Neuronal stem cell (in vitro differentiated cells): Measurements from ENCODE around the gene CPPED1.

ENCODE experiments used
- DNase-seq: peaks from one replicate; pipeline ENCODE4 v3.0.0-alpha.2; 2013; ENCODE audit warnings: low spot score
- H2AFZ ChIP-seq: one replicate; pipeline ENCODE4 v1.6.1; 2013; ENCODE audit warnings: mild to moderate bottlenecking, low read length, inconsistent platforms
- H2AK5ac ChIP-seq: 2 replicates; pipeline ENCODE4 v1.6.1; 2013; ENCODE audit warnings: low read depth, mild to moderate bottlenecking, inconsistent platforms, low read length, moderate library complexity, mixed read lengths
- H2BK120ac ChIP-seq: 2 replicates; pipeline ENCODE4 v1.6.1; 2013; ENCODE audit warnings: low read depth, mild to moderate bottlenecking, inconsistent platforms, low read length, moderate library complexity, mixed read lengths
- H2BK12ac ChIP-seq: one replicate; pipeline ENCODE4 v1.6.1; 2013; ENCODE audit warnings: low read length, inconsistent platforms
- H2BK15ac ChIP-seq: 2 replicates; pipeline ENCODE4 v1.6.1; 2013; ENCODE audit warnings: mild to moderate bottlenecking, low read length, inconsistent platforms, mixed read lengths
- H2BK5ac ChIP-seq: one replicate; pipeline ENCODE4 v1.6.1; 2013; ENCODE audit warnings: inconsistent platforms, mild to moderate bottlenecking, low read length, moderate library complexity
- H3K14ac ChIP-seq: one replicate; pipeline ENCODE4 v1.6.1; 2013; ENCODE audit warnings: low read length, inconsistent platforms
- H3K18ac ChIP-seq: 2 replicates; pipeline ENCODE4 v1.6.1; 2013; ENCODE audit warnings: low read length, inconsistent platforms
- H3K23ac ChIP-seq: 2 replicates; pipeline ENCODE4 v1.6.1; 2013; ENCODE audit warnings: low read depth, mild to moderate bottlenecking, mixed read lengths, low read length, inconsistent platforms; ENCODE audit not compliant: poor library complexity
- H3K27ac ChIP-seq: replicated peaks from 3 replicates; pipeline ENCODE4 v1.5.1; 2013; ENCODE audit warnings: low read length, inconsistent platforms
- H3K27me3 ChIP-seq, 3 experiments: 2 replicates each; pipeline ENCODE4 v1.6.1; 2013; ENCODE audit warnings: low read length in 3 of 3, mild to moderate bottlenecking in 2 of 3, inconsistent platforms in 1 of 3, low read depth in 1 of 3, mixed read lengths in 1 of 3, moderate library complexity in 1 of 3; ENCODE audit not compliant: control insufficient read depth in 3 of 3, insufficient read depth in 3 of 3
- H3K36me3 ChIP-seq, 2 donors: replicated peaks in 1 of 2; 2 replicates each; pipeline ENCODE4 v1.6.1; 2013; ENCODE audit warnings: low read length in 2 of 2; ENCODE audit not compliant: control insufficient read depth in 2 of 2, insufficient read depth in 2 of 2
- H3K4ac ChIP-seq: 2 replicates; pipeline ENCODE4 v1.6.1; 2013; ENCODE audit warnings: inconsistent platforms, mild to moderate bottlenecking, low read length, moderate library complexity
- H3K4me1 ChIP-seq, 2 donors: 1 replicate in 1 of 2; 2 replicates in 1 of 2; pipeline ENCODE4 v1.6.1; 2013; ENCODE audit warnings: low read length in 2 of 2, low read depth in 1 of 2; ENCODE audit not compliant: control insufficient read depth in 2 of 2, insufficient read depth in 1 of 2
- H3K4me2 ChIP-seq: one replicate; pipeline ENCODE4 v1.6.1; 2013; ENCODE audit warnings: mild to moderate bottlenecking, low read length, inconsistent platforms; ENCODE audit not compliant: insufficient read depth, poor library complexity, severe bottlenecking
- H3K4me3 ChIP-seq, 2 donors: 2 replicates each; pipeline ENCODE4 v1.5.1; 2013; ENCODE audit warnings: low read length in 2 of 2, mild to moderate bottlenecking in 2 of 2, inconsistent platforms in 1 of 2, moderate library complexity in 1 of 2
- H3K79me1 ChIP-seq: one replicate; pipeline ENCODE4 v1.6.1; 2013; ENCODE audit warnings: low read depth, mild to moderate bottlenecking, inconsistent platforms, low read length, moderate library complexity
- H3K9ac ChIP-seq: one replicate; pipeline ENCODE4 v1.6.1; 2013; ENCODE audit warnings: mild to moderate bottlenecking, low read depth, low read length, inconsistent platforms; ENCODE audit not compliant: poor library complexity
- H3K9me3 ChIP-seq, 2 donors: replicated peaks in 1 of 2; 2 replicates each; pipeline versions ENCODE3 to v1.6.1; 2013; ENCODE audit warnings: low read length in 2 of 2, mild to moderate bottlenecking in 2 of 2, inconsistent platforms in 1 of 2, low read depth in 1 of 2, mixed read lengths in 1 of 2, moderate library complexity in 1 of 2; ENCODE audit not compliant: control insufficient read depth in 2 of 2, insufficient read depth in 1 of 2
- H4K8ac ChIP-seq: one replicate; pipeline ENCODE4 v1.6.1; 2013; ENCODE audit warnings: low read depth, mild to moderate bottlenecking, inconsistent platforms, low read length, moderate library complexity
- H4K91ac ChIP-seq: one replicate; pipeline ENCODE4 v1.6.1; 2013; ENCODE audit warnings: low read length, low read depth, mild to moderate bottlenecking, inconsistent platforms; ENCODE audit not compliant: poor library complexity
- WGBS, 2 donors: extraction: QIAGEN DNeasy Blood & Tissue Kit; methylation state at CpG; one replicate each; pipeline ENCODE4 v1.1.7; 2013; ENCODE audit warnings: missing lambda C conversion rate in 2 of 2, mixed read lengths in 1 of 2; ENCODE audit not compliant: insufficient read length in 2 of 2, insufficient replicate concordance in 1 of 2; ENCODE audit errors: extremely low coverage in 2 of 2; 5-methylcytosine and 5-hydroxymethylcytosine counted together

The CPPED1 gene

GRCh38 chr16:12652924-12653323 is 150.8 kb downstream of the CPPED1 start:
- Histone ChIP-seq H2BK120ac (no peak overlapping the region), H4K91ac (no peak overlapping the region), H3K36me3 (no peaks in the 10 kb centered on the region), H3K14ac (no peak overlapping the region), H2BK12ac (no peak overlapping the region), H2BK15ac (no peak overlapping the region), H2AFZ (no peak overlapping the region), H3K9ac (no peak overlapping the region), H3K4me3 (no peak overlapping the region), H3K18ac (no peak overlapping the region), H3K27ac (no peak overlapping the region), H4K8ac (no peak overlapping the region), H2AK5ac (no peak overlapping the region), H3K4me2 (no peak overlapping the region), H3K23ac (no peak overlapping the region), H3K4me1 (peaks cover 0 to 3% of the 10 kb centered on the region in 2 donors), H3K79me1 (no peaks in the 10 kb centered on the region), H3K9me3 (peaks cover 0 to 1% of the 10 kb centered on the region in 2 donors), H3K4ac (no peak overlapping the region), H2BK5ac (no peak overlapping the region), H3K27me3 (peaks cover 0 to 5% (median 0%) of the 10 kb centered on the region in 3 experiments)
- no peak for DNase-seq
- no CpG with 5 or more reads among the region's 4 CpGs for WGBS, 2 donors

- Histone ChIP-seq H3K27ac (no peak overlapping the region), H2BK120ac (no peak overlapping the region), H2BK15ac (no peak overlapping the region), H3K9ac (no peak overlapping the region), H3K27me3 (peaks cover 0 to 5% (median 0%) of the 10 kb centered on the region in 3 experiments), H2AFZ (no peak overlapping the region), H4K8ac (no peak overlapping the region), H3K36me3 (no peaks in the 10 kb centered on the region), H4K91ac (no peak overlapping the region), H3K4me3 (no peak overlapping the region), H2BK12ac (no peak overlapping the region), H3K4me1 (peaks cover 0 to 3% of the 10 kb centered on the region in 2 donors), H3K4ac (no peak overlapping the region), H3K79me1 (no peaks in the 10 kb centered on the region), H3K14ac (no peak overlapping the region), H3K23ac (no peak overlapping the region), H3K4me2 (no peak overlapping the region), H3K9me3 (peaks cover 0 to 1% of the 10 kb centered on the region in 2 donors), H2BK5ac (no peak overlapping the region), H2AK5ac (no peak overlapping the region), H3K18ac (no peak overlapping the region)
- no CpG with 5 or more reads among the region's 16 CpGs for WGBS, 2 donors
- peak; percentile 58 for DNase-seq
Measured at GRCh38 chr16:12651765-12652512, 151.7 kb downstream of the CPPED1 start.

GRCh38 chr16:12649356-12649755 is 154.3 kb downstream of the CPPED1 start:
- Histone ChIP-seq H3K4me2 (no peak overlapping the region), H2BK120ac (no peak overlapping the region), H3K23ac (no peak overlapping the region), H3K4me1 (peaks cover 0 to 3% of the 10 kb centered on the region in 2 donors), H3K27ac (no peak overlapping the region), H3K27me3 (peaks cover 0 to 5% (median 0%) of the 10 kb centered on the region in 3 experiments), H3K14ac (no peak overlapping the region), H3K79me1 (no peaks in the 10 kb centered on the region), H2BK5ac (no peak overlapping the region), H3K4me3 (no peak overlapping the region), H2AFZ (no peak overlapping the region), H4K8ac (no peak overlapping the region), H2BK12ac (no peak overlapping the region), H2BK15ac (no peak overlapping the region), H3K36me3 (no peaks in the 10 kb centered on the region), H3K9me3 (peaks cover 0 to 1% of the 10 kb centered on the region in 2 donors), H3K9ac (no peak overlapping the region), H3K4ac (no peak overlapping the region), H4K91ac (no peak overlapping the region), H2AK5ac (no peak overlapping the region), H3K18ac (no peak overlapping the region)
- WGBS, 2 donors, result no CpG with 5 or more reads among the region's 2 CpGs
- DNase-seq, result no peak

- Histone ChIP-seq H2AFZ (no peak overlapping the region), H3K4me1 (no peaks in the 10 kb centered on the region), H2BK15ac (no peak overlapping the region), H3K18ac (peak overlapping the region; percentile 76), H3K9ac (no peak overlapping the region), H3K4me3 (no peak overlapping the region), H2AK5ac (no peak overlapping the region), H3K36me3 (no peaks in the 10 kb centered on the region), H2BK5ac (no peak overlapping the region), H3K9me3 (no peaks in the 10 kb centered on the region), H3K4ac (no peak overlapping the region), H3K27ac (no peak overlapping the region), H2BK12ac (no peak overlapping the region), H2BK120ac (no peak overlapping the region), H3K23ac (no peak overlapping the region), H3K79me1 (no peaks in the 10 kb centered on the region), H4K8ac (no peak overlapping the region), H3K27me3 (no peaks in the 10 kb centered on the region), H4K91ac (no peak overlapping the region), H3K4me2 (no peak overlapping the region), H3K14ac (no peak overlapping the region)
- no peak for DNase-seq
- WGBS, 2 donors, result no CpG with 5 or more reads among the region's 10 CpGs
Measured at GRCh38 chr16:12646490-12647274, 157.0 kb downstream of the CPPED1 start.
